OCI-LY1 (cell line): ENCODE results near the gene USP6NL.

Source experiments
- CTCF ChIP-seq: fragments of 200-600 bp; sonication (generic), shearing (Covaris generic); IDR thresholded peaks from 2 replicates; pipeline ENCODE4 v1.5.1; 2017; ENCODE audit warnings: mild to moderate bottlenecking, antibody characterized with exemption, low read length, moderate library complexity, mixed read lengths
- EZH2 ChIP-seq: fragments of 200-600 bp; sonication (generic), shearing (Covaris generic); IDR thresholded peaks from 2 replicates; pipeline ENCODE4 v1.8.0; 2017; ENCODE audit warnings: borderline replicate concordance, mixed run types, mild to moderate bottlenecking, antibody characterized with exemption, low read length, moderate library complexity, mixed read lengths

- no peak for TF ChIP-seq CTCF
- TF ChIP-seq EZH2: no peak
Measured at GRCh38 chr10:11548768-11549099, 62.7 kb downstream of the USP6NL start.
